GM19463 (cell line): ENCODE data around the gene AGO4.
"Not testable (repeated sequence)": the region's sequence is repeated elsewhere in the genome, so short reads cannot be mapped to it uniquely, and the experiment has no call there.

Source experiments
- ATAC-seq: cut with Tn5 transposase; IDR thresholded peaks from one replicate; pipeline ENCODE4 v1.9.1; 2021; ENCODE audit warnings: mild to moderate bottlenecking, moderate library complexity; ENCODE audit not compliant: unreplicated experiment

Gene AGO4

DNA sequence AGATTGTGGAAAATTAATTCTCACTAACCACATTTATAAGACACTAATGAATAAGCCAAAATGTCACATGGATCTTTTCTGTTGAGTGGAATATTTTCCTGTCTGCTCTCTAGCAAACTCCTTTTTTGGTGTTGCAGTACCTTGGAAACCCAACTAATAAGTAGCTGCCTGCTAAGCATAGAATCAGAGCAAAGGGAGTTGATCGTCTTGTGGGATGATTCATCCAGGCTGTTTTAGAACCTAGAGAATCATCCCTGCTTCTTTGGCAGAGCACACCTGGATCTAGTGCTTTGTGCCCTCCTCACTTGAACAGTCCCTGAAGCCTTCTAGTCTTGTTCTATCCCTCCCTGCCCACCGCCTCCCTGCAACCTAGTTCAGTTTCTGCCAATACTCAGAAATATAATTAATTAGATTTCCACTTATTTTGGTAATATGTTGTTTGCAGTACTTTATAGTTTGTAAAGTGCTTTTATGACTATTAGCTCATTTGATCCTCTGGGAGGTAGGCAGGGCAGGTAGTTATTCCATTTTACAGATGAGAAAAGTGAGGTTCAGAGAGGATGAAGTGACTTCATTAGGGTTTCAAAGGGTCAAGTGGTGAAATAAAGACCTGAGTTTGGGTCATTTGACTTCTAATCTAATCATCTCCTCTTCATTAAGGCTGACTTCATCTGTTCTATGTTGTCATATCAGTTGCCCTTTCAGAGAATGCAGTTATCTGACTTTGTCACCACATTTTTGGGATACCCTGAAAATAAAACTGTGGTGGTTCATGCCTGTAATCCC lies 2.5 kb downstream of the AGO4 start:
- no peak for ATAC-seq

DNA sequence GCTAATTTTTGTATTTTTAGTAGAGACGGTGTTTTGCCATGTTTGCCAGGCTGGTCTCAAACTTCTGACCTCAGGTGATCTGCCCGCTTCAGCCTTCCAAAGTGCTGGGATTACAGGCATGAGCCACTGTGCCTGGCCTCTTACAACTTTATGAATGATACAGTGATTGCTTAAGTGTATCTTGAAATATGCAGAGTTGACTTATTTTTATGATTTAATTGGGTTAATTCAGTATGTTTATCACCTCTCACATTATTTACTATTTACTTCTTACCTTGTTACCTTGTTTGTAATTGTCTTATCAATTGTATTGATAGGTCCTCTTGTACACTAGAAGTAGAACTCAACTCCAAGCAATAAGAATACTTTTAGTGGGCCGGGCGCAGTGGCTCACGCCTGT lies 4.9 kb downstream of the AGO4 start:
- not testable (repeated sequence) for ATAC-seq

DNA sequence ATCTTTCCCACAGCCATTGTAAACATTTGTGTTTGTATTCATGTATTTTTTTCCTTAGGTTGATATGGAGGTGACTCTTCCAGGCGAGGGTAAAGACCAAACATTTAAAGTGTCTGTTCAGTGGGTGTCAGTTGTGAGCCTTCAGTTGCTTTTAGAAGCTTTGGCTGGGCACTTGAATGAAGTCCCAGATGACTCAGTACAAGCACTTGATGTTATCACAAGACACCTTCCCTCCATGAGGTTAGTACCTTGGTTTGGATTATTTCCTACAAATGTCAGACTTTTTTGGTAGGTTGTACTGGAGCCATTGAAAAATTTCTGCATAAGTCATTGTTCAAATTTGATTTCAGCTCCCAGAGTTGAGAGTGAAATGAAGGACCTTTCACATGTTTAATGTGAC lies 17.4 kb downstream of the AGO4 start:
- ATAC-seq, result no peak

DNA sequence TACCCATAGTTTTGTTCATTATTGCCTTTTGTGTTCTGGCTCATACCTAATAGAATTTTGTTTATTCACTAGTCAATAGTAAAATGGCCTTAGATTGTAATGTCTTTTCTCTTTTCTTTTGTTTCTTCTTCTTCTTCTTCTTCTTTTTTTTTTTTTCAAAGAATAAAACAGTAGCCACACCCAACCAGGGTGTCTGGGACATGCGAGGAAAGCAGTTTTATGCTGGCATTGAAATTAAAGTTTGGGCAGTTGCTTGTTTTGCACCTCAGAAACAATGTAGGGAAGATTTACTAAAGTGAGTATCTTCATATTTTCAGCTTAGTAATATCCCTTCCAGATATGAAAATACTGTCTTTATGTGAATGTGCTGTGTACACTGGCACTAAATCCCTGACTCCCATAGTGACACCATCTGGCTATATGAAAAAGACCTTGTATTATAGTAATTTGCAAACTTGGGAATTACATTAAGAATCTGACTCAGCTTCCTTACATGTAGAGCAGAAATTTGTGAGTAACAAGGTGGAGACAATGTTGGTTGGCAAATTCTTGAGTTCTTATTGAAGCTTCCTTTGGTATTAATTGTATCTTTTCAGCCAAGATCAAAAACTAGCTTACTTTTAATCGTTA lies 24.6 kb downstream of the AGO4 start:
- ATAC-seq, result no peak

DNA sequence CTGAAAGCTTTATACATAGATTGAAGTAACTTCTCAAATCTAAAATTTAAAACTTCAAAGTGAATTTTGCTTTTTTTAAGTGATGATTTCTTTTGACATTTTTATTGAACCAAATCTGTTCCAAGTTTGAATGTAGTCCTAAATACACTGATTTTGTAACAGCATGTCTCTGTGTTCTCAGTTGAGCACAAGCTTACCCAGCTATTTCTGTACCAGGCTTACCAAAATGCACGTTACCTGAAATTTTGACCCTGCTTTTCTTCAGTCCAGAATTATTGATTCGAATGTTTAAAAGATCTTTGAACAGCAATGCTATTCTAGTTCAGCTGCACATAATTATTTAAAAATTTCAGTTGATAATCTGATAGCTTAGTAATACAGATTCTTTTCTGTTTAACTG lies 25.6 kb downstream of the AGO4 start:
- ATAC-seq, result no peak

DNA sequence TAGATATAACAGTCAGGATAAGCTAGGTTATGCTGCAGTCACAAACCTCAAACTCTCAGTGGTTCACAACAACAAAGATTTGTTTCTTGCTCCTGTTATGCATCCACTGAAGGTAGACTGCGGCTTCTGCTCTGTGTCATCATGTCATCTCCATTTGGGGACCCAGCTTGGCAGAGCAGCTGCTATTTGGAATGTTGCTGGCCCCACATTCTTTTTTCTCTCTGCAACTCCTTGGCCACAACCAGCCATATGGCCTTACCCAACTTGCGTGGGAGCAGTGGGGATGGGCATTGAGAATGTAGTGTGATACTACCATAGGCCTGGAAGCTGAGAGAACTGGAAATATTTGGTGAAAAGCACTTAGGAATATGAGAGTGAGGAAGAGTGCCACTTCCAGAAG lies 26.4 kb downstream of the AGO4 start:
- ATAC-seq, result no peak

DNA sequence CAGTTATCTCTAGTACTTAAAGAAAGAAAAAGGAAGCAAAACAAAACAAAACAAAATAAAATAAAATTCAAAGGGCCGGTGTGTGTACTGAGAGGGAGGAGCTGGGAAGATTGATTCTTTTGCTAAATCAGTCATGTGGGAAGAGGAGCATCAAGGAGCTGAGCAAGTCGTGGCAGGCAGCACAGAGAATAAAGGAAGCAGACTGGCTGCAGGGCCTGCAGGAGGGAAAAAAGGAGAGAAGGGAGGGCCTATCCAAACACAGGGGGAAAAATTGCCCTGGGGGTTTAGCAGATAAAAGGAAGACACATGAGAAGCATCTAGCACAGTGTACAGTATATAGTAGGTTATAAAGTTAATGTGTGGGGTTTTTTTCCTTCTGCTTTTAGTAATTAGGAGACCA lies 27.6 kb downstream of the AGO4 start:
- no peak for ATAC-seq

DNA sequence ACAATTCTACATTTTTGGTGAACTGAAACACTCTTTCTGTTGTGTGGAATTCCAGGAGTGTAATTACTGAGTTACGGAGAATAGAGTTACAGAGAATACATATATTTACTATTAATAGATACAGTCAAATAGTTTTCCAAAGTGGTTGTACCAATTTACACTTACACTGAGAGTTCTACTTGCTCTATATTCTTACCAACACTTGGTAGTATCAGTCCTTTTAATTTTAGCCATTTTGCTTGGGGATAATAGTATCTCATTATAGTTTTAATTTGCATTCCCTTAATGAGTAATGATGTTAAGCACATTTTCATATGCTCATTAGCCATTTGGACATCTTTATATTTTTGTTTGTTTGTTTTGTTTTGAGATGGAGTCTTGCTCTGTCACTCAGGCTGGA lies 28.9 kb downstream of the AGO4 start:
- ATAC-seq, result no peak

DNA sequence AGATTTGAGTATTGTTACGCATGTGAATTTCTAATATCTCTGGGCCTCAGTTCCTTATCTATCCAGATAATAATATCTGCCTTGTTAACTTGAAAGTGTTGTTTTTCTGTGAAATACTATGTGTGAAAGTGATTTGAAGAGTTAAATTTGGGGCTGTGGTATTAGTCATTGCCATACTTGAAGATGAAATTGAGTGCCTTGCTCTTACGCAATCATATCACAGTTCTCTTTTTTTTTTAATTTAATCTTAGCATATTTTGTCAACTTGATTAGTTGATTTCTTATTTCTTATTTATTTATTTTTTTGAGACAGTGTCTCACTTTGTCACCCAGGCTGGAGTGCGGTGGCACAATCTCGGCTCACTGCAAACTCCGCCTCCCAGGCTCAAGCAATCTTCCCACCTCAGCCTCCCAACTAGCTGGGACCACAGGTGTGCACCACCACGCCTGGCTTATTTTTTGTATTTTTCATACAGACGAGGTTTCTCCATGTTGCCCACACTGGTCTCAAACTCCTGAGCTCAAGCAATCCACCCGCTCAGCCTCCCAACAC lies 31.0 kb downstream of the AGO4 start:
- ATAC-seq, result no peak

DNA sequence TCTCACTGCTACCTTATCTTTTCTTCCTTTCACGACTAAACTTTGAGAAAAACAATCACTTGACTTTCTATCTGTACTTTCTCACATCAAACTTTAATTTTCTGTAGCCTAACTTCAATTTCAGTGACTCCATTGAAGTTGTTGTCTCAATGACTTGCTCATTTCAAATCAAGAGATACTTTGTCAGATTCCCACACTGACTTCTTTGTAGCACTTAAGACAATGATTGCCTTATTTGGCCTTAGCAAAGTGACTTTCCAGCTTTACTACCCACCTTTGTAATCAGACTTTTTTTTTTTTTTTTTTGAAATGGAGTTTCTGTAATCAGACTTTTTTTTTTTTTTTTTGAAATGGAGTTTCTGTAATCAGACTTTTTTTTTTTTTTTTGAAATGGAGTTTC lies 37.0 kb downstream of the AGO4 start:
- no peak for ATAC-seq

DNA sequence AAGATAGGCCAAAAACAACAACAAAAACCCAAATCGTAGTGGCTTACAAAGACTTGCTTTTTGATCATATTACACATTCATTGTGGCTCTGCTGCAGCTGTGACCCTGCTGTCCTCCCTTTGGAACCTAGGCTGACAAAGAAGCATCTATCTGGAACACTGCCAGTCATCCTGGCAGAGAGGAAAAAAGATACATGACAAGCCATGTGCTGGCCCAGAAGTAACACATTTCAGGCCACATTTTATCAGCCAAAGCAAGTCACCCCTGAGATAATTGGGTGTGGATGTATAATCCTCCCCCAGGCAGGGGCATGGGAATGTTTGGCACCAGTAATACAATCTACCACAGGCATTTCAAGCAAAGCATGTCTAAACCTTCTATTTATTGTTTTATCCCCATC lies 38.0 kb downstream of the AGO4 start:
- no peak for ATAC-seq

DNA sequence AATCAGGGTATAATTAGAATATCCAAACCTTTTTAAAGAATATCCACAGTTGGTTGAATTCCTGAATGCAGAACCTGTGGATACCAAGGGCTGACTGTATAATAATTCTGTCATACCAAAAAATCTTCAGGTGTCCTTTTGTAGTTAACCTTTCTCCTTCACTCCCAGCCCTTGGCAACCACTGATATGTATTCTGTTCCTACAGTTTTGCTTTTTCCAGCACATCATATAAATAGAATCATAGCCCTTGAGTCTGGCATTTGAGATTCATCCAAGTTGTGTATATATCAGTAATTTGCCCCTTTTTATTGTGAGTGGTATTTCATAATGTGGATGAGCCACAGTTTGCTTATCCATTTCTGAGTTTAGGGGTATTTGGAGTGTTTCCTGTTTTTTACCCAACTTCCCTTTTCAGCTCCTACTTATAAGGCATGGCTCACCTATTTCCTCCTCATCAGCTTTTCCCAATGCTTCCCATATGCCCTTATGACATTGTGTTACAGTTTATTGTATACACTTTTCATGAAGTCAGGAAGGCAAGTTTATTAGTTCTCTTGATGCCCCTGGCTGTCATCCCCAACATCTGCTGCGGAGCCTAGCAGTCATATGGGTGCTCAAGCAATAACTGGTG lies 40.2 kb downstream of the AGO4 start:
- no peak for ATAC-seq

DNA sequence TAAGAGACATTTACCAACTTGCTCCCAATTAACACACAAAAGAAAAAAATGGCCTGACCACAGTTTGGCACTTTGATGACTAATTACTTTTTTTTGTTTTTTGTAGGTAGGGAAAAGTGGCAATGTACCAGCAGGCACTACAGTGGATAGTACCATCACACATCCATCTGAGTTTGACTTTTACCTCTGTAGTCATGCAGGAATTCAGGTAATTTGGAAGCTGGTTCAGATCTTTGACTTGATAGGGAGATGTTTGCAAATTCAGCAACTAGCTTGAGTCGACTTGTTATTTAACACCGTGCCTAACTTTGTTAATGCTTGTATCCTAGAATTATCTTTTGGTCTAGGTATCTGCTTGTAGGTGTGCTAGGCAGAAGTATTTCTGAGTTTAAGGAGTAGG lies 42.2 kb downstream of the AGO4 start:
- ATAC-seq, result no peak

DNA sequence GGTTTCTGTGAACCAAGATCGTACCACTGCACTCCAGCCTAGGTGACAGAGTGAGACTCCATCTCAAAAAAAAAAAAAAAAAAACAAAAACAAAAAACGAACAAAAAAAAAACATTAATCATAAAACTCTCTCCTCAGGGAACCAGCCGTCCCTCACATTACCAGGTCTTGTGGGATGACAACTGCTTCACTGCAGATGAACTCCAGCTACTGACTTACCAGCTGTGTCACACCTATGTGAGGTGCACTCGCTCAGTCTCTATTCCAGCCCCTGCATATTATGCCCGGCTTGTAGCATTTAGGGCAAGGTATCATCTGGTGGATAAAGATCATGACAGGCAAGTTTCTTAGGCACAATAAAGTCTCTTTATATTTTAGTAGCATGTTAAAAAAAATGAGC lies 42.9 kb downstream of the AGO4 start:
- no peak for ATAC-seq

DNA sequence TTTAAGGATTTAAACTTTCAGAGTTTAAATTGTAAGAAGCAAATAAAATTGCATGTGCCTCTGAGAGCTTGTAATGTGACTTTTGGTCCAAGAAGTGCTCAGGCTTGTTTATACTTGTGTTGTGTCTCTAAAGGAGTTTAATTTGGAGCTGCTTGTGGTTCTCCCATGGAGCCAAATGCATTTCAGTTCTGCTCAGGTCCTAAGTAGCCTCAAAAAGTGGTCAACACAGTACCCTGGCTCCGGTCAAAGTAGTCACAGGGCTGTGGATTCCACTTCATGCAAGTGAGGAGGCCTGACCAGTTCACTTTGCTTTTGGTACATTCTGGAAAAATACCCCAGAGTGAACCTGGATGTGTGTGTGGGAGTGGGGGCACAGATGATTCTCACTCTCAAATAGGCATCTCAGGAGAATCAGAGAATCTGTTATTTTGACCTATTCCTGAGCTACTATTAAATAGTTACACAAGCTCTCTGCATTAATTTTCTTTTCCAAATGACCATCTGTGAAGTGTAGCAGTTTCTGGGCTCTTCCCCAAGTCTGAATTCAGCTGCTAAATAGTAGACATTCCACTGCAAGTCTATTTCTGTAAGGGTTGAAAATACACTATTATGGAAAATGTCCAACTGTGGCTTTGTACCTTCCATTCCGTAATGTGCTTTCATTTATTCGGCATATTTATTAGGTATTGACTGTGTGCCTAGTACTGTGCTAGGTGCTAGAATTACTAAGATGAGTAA lies 43.5 kb downstream of the AGO4 start:
- no peak for ATAC-seq

DNA sequence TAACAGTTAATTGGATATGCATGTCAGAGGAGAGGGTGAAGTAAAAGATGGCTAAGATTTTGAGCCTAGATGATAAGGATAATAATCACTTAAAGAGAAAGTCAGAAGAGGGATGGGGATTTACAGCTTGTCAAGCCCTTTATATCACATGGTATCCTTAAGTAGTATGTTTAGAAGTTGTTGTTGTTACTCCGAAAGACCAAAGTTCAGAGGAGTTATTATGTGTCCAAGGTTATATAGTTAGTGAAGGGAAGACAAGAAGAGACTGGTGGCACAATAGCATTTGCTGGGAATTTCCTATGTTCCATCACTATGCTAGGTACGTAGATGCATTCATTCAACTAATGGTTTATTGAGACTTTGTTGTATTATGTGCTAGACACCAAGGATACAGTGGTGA lies 44.4 kb downstream of the AGO4 start:
- no peak for ATAC-seq

DNA sequence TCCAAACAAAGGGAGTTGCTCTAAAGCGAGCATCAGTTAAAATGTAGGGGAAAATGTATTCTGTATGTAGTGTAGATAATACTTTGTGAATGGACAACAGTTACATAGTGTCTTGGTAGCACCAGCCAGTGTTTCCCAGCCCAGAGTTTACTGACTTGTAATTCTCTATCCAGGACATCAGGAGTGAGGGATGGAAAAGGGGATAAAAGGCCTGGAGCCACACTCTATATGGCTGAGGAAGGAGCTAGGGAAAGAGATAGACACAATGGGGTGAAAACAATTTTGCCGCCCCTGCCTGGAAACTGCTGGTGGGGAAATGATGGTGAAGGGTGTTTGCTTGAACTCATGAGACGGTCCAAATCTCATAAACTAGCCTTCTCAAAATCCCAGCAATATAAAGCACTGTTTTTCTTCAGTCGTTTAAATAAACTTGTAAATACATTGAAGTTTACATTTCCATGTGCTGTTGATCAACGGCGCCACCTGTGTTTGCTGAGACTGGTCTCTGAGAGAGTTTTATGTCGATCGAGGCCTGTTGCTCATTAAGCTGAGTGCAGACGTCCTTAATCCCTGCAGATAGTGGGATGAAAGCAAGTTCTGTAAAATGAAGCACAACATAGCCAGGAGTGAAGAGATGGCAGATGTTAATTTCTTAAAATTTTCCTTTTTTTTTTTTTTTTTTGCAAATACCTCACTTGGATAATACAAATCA lies 47.3 kb downstream of the AGO4 start:
- ATAC-seq, result no peak

DNA sequence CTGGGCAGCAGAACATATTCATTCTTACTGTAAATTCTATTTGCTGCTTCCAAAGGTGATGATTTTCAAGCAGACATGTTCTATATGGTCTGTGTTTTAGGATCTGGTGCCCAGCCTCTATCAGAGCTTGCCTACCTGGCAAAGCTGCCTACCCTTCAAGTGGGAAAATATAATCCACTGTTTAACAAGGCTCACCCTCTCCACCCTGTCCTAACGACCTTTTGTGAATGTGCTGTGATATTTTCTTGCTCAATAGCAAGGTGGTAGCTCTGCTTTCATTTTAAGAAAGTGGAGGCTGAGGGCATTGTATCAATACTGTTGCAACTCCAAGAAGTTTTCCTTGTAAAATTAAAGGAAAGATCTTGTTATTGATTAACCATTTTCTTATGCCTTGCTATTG lies 49.1 kb downstream of the AGO4 start:
- no peak for ATAC-seq

DNA sequence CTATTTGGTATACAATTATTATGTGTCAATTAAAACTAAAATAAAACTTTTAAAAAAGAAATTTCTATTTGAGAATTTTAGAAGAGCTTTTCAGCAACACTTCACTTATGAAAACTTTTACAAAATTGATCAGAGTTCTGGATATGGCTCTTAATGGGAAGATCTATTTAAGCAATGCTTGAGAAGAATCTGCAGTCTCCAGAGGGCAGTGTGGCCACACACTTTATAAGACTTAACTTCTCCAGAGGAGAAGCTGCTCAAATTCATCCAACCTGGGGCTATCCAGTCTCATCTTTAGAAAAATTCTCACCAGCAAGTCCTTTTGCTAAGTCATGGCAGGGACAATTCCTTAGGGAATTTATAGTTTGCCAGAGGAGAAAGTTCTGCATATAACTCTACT lies 50.0 kb downstream of the AGO4 start:
- no peak for ATAC-seq

DNA sequence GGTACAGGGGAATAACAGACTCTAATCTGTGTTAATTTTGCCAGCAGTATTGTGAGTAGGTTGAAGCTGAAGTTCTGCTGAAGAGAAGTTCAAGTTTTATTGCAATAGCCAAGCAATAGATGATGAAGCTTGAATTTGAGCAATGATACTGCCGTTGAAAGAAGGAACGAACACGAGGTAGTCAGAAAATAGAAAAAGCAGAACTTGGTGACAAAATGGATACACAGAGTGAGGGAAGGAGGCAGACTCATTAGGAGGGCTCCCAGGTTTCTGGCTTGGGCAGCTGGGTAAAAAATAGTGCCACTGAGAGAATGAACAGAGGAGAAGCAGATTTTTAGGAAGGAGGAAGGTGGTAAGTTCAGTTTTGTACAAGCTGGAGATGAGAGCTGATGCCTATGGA lies 52.9 kb downstream of the AGO4 start:
- ATAC-seq, result no peak

DNA sequence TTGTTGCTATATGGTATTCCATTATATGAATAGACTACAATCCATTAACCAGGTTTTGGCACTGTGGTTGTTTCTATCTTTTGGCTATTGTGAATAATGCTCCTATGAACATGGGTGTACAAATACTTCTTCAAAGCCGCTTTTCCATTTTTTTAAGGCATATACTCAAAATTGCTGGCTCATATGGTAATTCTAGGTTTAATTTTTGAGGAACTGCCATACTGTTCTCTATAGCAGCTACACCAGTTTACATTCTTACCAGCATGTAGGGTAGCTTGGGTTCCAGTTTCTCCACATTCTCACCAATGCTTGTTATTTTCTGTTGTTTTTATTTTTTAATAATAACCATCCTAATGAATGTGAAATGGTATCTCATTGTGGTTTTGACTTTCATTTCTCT lies 55.3 kb downstream of the AGO4 start:
- ATAC-seq, result no peak
